SU-DHL-6 (cell line): ENCODE results near the gene TANGO6.

Experiments used
- CTCF ChIP-seq: fragments of 200-600 bp; sonication (generic); IDR thresholded peaks from one replicate; pipeline ENCODE4 v1.5.1; 2017; ENCODE audit warnings: antibody characterized with exemption, mild to moderate bottlenecking, low read length, moderate library complexity; ENCODE audit not compliant: insufficient read depth, poor library complexity, severe bottlenecking
- EZH2phosphoT487 ChIP-seq: fragments of 200-600 bp; sonication (generic), shearing (Covaris generic); conservative IDR thresholded peaks from 2 replicates; pipeline ENCODE4 v1.6.1; 2018; ENCODE audit warnings: mild to moderate bottlenecking, antibody characterized with exemption, low read length, moderate library complexity, mixed read lengths

GRCh38 chr16:69073181-69073702 lies 229.9 kb downstream of the TANGO6 start:
- TF ChIP-seq CTCF (no peak), EZH2phosphoT487 (no peak)
